ENCODE data around the gene EPB41L3.
"Not testable (repeated sequence)": the region's sequence is repeated elsewhere in the genome, so short reads cannot be mapped to it uniquely, and the experiment has no call there.

EPB41L3 gene

DNA sequence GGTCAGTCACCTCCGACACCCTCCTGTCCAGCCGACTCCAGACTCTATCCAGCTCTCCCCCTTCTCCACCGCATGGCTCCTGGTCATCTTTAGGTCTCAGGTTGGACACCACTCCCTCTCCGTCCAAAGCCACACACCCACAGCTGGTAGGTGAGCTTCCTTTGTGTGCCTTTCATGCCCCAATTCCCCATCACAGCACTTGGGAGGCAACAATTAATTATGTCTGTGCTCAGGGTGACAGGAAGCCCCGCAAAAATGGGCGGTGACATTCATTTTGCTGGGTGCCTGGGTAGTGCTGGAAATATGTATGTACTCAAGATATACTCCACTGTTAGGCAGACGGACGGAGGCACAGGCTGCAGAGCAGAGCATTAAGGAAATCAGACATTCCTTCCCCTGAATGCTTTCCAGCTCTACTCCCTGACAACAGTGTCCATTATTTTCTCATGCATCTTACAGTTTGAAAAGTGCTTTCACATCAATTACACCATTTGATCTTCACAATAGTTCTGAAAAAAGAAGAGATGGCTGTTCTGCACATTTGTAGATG is 13.1 kb downstream of the EPB41L3 start:
- DNase-seq, result no peak

DNA sequence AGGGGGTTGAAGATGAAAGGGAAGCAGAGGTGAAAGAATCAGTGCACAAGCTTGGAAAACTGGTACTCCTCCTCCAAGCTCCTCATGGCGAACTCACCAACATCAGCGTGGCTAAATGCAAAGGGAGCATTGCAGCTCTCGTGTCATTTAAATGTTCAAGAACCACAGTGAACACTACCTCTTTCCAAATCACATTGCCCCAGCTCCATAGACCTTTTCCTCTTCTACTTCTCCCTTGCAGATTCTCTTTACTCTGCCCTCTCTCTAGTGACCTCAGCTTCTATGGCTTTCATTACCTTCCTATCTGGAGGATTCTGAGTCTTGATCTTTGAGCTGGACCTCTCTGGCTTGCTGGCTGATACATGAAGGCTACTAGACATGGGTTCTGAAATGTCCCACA is 14.3 kb downstream of the EPB41L3 start:
- no peak for DNase-seq

- no peak for DNase-seq
Observed at GRCh38 chr18:5527603-5528002, 16.2 kb downstream of the EPB41L3 start.

DNA sequence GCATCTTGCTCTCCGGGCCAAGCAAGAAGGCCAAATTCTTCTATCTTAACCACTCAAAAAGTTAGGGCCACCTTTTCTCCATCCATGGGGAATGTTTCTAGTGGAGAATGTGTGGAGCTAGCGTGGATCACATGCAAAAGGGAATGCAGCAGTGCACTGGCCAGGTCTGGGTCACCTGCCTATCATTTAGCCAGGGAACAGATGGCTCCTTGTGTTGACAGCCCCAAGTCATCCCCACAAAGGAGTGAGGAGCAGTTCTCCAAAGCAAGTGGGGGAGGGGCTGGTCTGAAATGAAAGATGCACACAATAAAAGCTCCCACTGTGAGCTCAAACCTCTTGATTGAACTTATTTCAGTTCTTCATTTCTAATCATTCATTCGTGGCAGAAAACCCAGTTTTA is 19.1 kb downstream of the EPB41L3 start:
- no peak for DNase-seq

DNA sequence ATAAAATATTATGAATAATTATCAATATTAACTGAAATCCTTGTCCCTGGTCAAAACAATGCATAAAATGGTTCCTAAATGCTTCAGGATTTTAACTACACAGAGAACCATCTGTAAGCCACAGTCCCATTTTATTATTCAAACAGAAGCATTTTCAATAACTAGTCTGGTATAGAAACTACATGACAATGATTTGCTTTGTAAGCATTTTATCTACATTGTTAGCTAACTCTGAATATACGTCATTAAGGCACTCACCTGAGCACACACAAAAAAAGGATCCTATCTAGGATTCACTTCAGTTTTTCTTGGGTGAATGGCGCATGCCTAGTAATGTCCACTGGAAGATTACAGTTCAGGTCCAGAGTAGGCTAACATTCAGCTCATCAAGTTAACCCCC is 22.8 kb downstream of the EPB41L3 start:
- no peak for DNase-seq

DNA sequence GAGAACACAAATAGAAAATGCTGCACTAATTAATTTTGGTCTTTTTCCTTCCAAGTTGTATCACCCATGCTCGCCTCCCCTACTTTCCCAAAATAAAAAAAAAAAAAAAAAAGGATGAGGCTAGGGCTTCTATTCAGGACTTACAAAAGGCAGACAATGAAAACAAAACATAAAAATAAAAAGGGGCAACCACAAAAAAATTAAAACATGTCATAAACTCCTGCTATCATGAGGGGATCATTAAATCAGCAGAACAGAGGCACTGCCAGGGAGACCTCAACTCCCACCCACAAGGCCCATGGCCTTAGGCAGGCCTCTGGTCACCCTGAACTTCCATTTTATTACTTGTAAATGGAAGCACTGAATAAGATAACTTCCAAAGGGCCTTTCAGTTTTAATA is 23.3 kb downstream of the EPB41L3 start:
- no peak for DNase-seq

DNA sequence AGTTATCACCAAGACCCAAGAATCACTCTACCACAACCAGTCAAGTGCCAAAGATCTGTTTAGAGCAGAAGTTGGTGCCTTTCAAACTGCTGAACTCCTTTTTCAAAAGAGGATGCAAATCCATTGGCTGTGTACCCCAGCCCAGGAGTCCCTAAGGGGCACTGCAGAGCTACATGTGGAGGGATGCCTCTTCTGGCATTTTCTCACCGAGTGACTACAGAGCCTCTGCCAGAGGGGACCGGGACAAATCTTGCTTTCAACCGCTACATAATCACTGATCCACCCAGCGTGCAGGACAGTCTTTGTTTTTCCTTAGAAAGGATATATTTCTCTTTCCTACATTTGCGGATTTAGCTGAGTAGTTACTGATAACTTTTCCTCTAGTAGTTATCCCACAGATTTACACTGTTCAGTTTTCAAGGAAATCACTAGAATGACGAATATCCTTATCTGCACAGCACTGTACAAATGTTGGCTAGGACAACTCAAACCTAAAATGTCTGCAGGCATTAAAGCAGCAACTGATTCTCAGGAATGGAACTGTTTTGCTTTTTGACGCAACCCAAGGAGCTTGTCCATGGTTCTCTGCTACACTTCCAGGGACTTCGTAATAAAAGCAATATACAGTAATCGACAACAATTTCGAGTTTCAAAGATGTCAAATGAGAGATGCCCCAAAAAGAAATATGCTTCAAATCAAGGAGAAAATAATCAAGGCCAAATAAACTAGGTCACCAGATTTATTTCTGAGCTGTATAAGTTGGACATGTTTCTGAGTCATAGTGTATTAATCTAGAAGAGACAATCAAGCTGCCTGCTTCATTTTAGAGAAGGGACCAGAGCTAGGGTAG is 24.1 kb downstream of the EPB41L3 start:
- no peak for DNase-seq

DNA sequence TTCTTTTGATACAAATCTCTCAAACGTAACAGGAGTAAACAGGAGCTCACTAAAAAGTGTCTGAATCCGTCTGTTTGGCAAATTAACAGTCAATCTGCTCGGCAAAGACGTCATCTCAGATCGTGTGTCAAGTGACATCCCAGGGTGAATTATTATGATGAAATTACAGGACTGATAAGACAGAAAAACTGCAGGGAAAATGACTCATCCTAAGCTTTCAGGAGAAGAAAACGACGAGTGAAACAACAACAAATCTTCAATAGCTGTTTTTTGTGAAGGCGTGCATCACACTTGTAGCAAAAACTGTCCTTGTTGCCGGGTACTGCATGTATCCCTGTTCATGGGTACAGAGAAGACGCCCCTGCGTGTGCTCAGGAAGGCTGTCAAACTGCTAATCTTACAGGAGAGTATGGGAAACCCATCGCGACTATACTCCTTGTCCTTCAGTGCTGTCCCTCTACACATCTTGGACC is 24.9 kb downstream of the EPB41L3 start:
- DNase-seq, result no peak

DNA sequence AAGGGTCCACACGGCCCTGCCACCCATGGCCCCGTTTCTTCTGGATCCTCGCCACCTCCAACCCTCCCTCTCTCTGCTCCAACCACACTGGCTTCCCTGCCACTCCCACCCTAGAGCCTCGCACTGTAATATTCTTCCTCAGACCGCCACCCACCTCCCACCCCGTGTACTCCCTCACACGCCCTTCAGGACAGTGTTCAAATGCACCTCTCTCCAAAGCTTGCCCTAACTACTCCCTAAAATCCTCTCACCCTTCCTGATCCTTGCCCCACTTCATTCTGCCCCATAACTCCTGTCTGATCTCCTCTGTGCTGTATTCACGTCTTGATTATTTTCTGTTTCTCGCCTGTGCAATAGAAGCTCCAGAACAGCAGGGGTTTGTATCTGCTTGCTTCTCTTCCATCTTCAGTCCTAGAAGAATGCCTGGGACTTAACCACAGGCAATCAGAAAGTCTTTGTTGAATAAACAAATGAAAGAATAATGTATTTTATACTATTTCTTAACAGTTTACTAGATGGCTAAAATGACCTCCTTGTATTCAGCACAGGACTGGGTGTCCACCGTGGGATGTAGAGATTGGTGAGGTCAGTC is 25.5 kb downstream of the EPB41L3 start:
- no peak for DNase-seq

- no peak for DNase-seq
Observed at GRCh38 chr18:5516841-5517240, 27.0 kb downstream of the EPB41L3 start.

- DNase-seq, result no peak
Observed at GRCh38 chr18:5515011-5515784, 28.6 kb downstream of the EPB41L3 start.

DNA sequence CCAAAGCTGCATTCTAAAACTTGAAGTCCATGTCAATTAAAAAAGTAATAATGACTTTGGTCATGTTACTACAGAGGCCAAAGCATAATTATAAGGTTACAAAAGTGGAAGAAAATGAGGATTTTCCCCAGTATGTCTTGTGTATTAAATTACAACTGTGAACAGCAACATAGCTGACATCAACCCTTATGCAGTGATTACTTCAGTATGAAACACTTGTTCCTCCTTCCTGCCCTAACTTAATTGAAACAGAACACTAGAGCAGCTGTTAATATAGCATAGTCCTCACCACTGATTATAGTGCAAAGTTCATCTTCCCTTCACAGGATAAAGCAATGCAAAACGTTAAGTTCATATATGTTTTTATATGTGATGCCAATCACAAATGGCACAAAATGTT is 29.9 kb downstream of the EPB41L3 start:
- no peak for DNase-seq

DNA sequence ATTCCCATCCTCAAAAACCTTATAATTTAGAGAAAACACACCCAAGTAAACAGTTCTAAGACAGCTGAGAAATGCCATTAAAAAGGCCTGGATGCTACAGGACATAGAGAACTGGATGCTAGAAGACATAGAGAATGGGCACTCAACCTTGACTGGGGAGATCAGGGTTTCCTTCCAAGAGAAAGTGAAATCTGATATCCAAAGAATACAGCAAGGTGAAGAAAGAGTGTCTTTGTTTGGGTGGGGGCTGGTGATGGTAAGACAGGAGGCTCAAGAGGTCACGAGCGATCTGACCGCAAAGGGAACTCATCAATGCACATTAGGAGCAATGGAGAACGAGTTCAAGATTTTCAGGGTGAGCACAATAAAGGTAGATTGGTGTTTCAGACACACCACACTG is 31.6 kb downstream of the EPB41L3 start:
- no peak for DNase-seq

DNA sequence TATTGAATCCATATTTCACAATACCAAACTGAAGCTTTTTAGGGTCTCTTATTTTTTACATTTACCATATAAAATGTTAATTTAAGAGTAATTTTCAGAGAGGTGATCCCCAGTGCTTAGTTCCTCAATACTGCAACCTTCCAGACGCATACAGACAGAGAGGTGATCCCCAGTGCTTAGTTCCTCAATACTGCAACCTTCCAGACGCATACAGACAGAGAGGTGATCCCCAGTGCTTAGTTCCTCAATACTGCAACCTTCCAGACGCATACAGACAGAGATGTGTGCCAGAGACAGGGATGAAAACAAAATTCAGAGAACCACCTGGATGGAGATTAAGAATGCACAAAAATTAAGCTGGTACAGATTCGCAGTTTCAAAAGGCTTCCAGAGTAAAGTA is 32.3 kb downstream of the EPB41L3 start:
- DNase-seq, result not testable (repeated sequence)

- no peak for DNase-seq
Observed at GRCh38 chr18:5510135-5510846, 33.5 kb downstream of the EPB41L3 start.

GRCh38 chr18:5508821-5509220 is 35.0 kb downstream of the EPB41L3 start:
- DNase-seq, result no peak

GRCh38 chr18:5507756-5508155 is 36.0 kb downstream of the EPB41L3 start:
- DNase-seq, result no peak

GRCh38 chr18:5506174-5506573 is 37.6 kb downstream of the EPB41L3 start:
- DNase-seq, result no peak

- DNase-seq, result no peak
Observed at GRCh38 chr18:5503740-5504139, 40.1 kb downstream of the EPB41L3 start.

- DNase-seq, result no peak
Observed at GRCh38 chr18:5500158-5500939, 43.4 kb downstream of the EPB41L3 start.

- no peak for DNase-seq
Observed at GRCh38 chr18:5498452-5498851, 45.3 kb downstream of the EPB41L3 start.

GRCh38 chr18:5496305-5496704 is 47.5 kb downstream of the EPB41L3 start:
- DNase-seq, result no peak

Measured in right hindlimb (tissue), 1 donor.